HG02938 (cell line): ENCODE data around the gene TRIM75.
"Not testable (repeated sequence)": the region's sequence is repeated elsewhere in the genome, so short reads cannot be mapped to it uniquely, and the experiment has no call there.

Source experiments
- ATAC-seq: cut with Tn5 transposase; IDR thresholded peaks from one replicate; pipeline ENCODE4 v1.9.1; 2021; ENCODE audit warnings: mild to moderate bottlenecking, moderate library complexity; ENCODE audit not compliant: unreplicated experiment

Gene TRIM75

GRCh38 chr4:165073346-165073745 is 19.7 kb downstream of the TRIM75 start:
- ATAC-seq = not testable (repeated sequence)

- no peak for ATAC-seq
These were observed 23.4 kb downstream of the TRIM75 start for GRCh38 chr4:165077034-165077578.

- no peak for ATAC-seq
These were observed 25.8 kb downstream of the TRIM75 start for GRCh38 chr4:165079476-165079875.

GRCh38 chr4:165084787-165085186 is 31.1 kb downstream of the TRIM75 start:
- not testable (repeated sequence) for ATAC-seq

- no peak for ATAC-seq
These were observed 32.3 kb downstream of the TRIM75 start for GRCh38 chr4:165085946-165086345.

GRCh38 chr4:165088366-165088765 is 34.7 kb downstream of the TRIM75 start:
- no peak for ATAC-seq

GRCh38 chr4:165092187-165092586 is 38.5 kb downstream of the TRIM75 start:
- ATAC-seq = not testable (repeated sequence)

GRCh38 chr4:165094873-165095272 is 41.2 kb downstream of the TRIM75 start:
- no peak for ATAC-seq

GRCh38 chr4:165095291-165095690 is 41.6 kb downstream of the TRIM75 start:
- ATAC-seq = no peak

- no peak for ATAC-seq
These were observed 43.1 kb downstream of the TRIM75 start for GRCh38 chr4:165096776-165097175.

GRCh38 chr4:165101641-165102040 is 48.0 kb downstream of the TRIM75 start:
- ATAC-seq = no peak

GRCh38 chr4:165106518-165106917 is 52.9 kb downstream of the TRIM75 start:
- ATAC-seq = no peak
